ENCODE data around the gene MCTS1. TPM values are rescaled to one million over a fixed set of nuclear protein-coding genes. Genes with fewer than 3 reads are reported as not detected.

Gene MCTS1
- total RNA-seq, 1 experiment from 2014 or later = 27.7 TPM

GRCh38 chrX:120561634-120562568 lies 42.0 kb upstream of the MCTS1 start:
- H2BK5ac ChIP-seq (ENCODE audit: insufficient read length, low read length) = no peak overlapping the region
- Mint-ChIP-seq H3K9me3 (peaks cover 47 to 63% of the 10 kb centered on the region in 2 experiments), H3K4me1 (peaks cover 6 to 11% of the 10 kb centered on the region in 2 experiments), H3K27me3 (ENCODE audit: low read depth) (no peaks in the 10 kb centered on the region), H3K27ac (peak overlapping the region; percentile 72 to 99 (median 98)), H3K36me3 (ENCODE audit: insufficient read depth in 1 of 3, low read depth in 3 of 3) (peaks cover 3 to 14% (median 7%) of the 10 kb centered on the region in 3 experiments; a peak in 5 of 7 replicates), H3K4me3 (peak overlapping the region; percentile 90 to 91)
- no peaks in the 10 kb centered on the region for H3K4me1 ChIP-seq (ENCODE audit: insufficient read depth, low read length)
- H3K56ac ChIP-seq (ENCODE audit: insufficient read length, low read depth, low read length) = no peak overlapping the region
- no peak overlapping the region for H4K5ac ChIP-seq (ENCODE audit: insufficient read length, low read depth, low read length)
- H2AK5ac ChIP-seq (ENCODE audit: insufficient read length, low read length) = no peak overlapping the region
- no peak overlapping the region for H2BK15ac ChIP-seq (ENCODE audit: low read depth, low read length)
- H3K4ac ChIP-seq (ENCODE audit: low read depth, low read length) = no peak overlapping the region
- no CpG with 5 or more reads among the region's 12 CpGs for WGBS (ENCODE audit: extremely low coverage, insufficient read length, low lambda C conversion rate)
- no peaks in the 10 kb centered on the region for H3K79me1 ChIP-seq (ENCODE audit: insufficient read depth, low read depth, low read length, poor library complexity, severe bottlenecking)
- no peak for TF ChIP-seq CTCF (conservative IDR thresholded peaks at IDR 0.05)
- no peak overlapping the region for H2BK20ac ChIP-seq (ENCODE audit: low read depth, low read length, poor library complexity, severe bottlenecking)
- H2BK120ac ChIP-seq (ENCODE audit: low read depth, low read length, poor library complexity, severe bottlenecking) = no peak overlapping the region
- H3K9ac ChIP-seq (ENCODE audit: extremely low read depth, insufficient read length, low read length) = peak overlapping the region; percentile 79
- peak overlapping the region; percentile 80 for H3K4me2 ChIP-seq (ENCODE audit: insufficient read depth, insufficient read length, low read length)
- peaks cover 2% of the 10 kb centered on the region; the same call in 1 of the 2 replicates for H3K79me2 ChIP-seq (ENCODE audit: insufficient read depth, low read length)
- no peak overlapping the region for H4K8ac ChIP-seq (replicated peaks; ENCODE audit: insufficient read length, low read depth, low read length)
- peak overlapping the region; percentile 65; the same call in 1 of the 2 replicates for H3K14ac ChIP-seq (ENCODE audit: insufficient read depth, low read length)
- H3K9me3 ChIP-seq (ENCODE audit: control insufficient read depth, low read depth, low read length) = peaks cover 8% of the 10 kb centered on the region
- no peak overlapping the region for H4K91ac ChIP-seq (ENCODE audit: insufficient read length, low read depth, low read length)
- H2AFZ ChIP-seq (ENCODE audit: low read length) = peak overlapping the region; percentile 22
- H3K23ac ChIP-seq (ENCODE audit: insufficient read length, low read depth, low read length) = no peak overlapping the region
- no peaks in the 10 kb centered on the region for H4K20me1 ChIP-seq (ENCODE audit: control insufficient read depth, insufficient read depth, insufficient read length)
- no peak overlapping the region for H2BK12ac ChIP-seq (ENCODE audit: insufficient read length, low read depth, low read length)
- no peaks in the 10 kb centered on the region for H3K27me3 ChIP-seq (ENCODE audit: insufficient read depth, low read length)
- H3K23me2 ChIP-seq (ENCODE audit: insufficient read length, low read depth, low read length, poor library complexity, severe bottlenecking) = peaks cover 4% of the 10 kb centered on the region
- DNase-seq = no peak
- no peak overlapping the region for H3T11ph ChIP-seq (ENCODE audit: low read length)
- H3K27ac ChIP-seq (ENCODE audit: insufficient read length, low read depth, low read length) = peak overlapping the region; percentile 87
- no peak overlapping the region for H3K18ac ChIP-seq (ENCODE audit: insufficient read length, low read depth, low read length)
